Breast epithelium (tissue), 3 donors: Measurements from ENCODE around the gene AK5.

ENCODE experiments used
- POLR2AphosphoS5 ChIP-seq, 3 donors: sonication (generic); formaldehyde crosslinking; IDR thresholded peaks; one replicate each; pipeline ENCODE4 v1.6.1; 2017; ENCODE audit warnings: antibody characterized with exemption in 3 of 3
- TF ChIP-seq, protein P1 (sequence below), 3 donors: fragments of 450-650 bp; IDR thresholded peaks; one replicate each; pipeline ENCODE4 v1.5.1; 2016 to 2017; ENCODE audit warnings: antibody characterized with exemption in 3 of 3, mild to moderate bottlenecking in 3 of 3, moderate library complexity in 3 of 3

DNA sequence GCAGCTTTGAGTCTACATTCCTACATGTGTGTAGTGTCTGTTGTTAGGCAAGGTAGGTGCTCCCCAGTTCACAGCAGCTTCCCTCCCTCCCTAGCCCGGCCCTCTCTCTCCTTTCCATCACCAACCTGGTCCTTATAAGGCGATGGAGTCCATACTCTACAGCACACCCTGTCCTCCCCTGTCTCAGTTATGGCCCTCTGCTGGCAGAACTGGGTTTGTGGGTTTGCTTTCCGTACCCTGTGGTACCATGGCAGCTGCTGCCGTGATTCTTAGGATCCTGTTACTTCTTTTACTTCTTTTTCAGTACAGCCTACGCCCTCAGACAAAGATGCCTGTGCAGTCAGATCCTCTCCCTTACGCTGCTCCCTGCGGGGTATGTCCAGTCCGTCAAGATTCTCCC, 31.7 kb downstream of the AK5 start:
- TF ChIP-seq, protein P1, sequence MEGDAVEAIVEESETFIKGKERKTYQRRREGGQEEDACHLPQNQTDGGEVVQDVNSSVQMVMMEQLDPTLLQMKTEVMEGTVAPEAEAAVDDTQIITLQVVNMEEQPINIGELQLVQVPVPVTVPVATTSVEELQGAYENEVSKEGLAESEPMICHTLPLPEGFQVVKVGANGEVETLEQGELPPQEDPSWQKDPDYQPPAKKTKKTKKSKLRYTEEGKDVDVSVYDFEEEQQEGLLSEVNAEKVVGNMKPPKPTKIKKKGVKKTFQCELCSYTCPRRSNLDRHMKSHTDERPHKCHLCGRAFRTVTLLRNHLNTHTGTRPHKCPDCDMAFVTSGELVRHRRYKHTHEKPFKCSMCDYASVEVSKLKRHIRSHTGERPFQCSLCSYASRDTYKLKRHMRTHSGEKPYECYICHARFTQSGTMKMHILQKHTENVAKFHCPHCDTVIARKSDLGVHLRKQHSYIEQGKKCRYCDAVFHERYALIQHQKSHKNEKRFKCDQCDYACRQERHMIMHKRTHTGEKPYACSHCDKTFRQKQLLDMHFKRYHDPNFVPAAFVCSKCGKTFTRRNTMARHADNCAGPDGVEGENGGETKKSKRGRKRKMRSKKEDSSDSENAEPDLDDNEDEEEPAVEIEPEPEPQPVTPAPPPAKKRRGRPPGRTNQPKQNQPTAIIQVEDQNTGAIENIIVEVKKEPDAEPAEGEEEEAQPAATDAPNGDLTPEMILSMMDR (IDR thresholded peaks at IDR 0.05) = no peak
- TF ChIP-seq POLR2AphosphoS5 (IDR thresholded peaks at IDR 0.05) = no peak
